Breast epithelium (tissue), 3 donors: ENCODE measurements around the gene IRAK2.

Source experiments
- POLR2AphosphoS5 ChIP-seq, 3 donors: sonication (generic); formaldehyde crosslinking; IDR thresholded peaks; one replicate each; pipeline ENCODE4 v1.6.1; 2017; ENCODE audit warnings: antibody characterized with exemption in 3 of 3
- TF ChIP-seq, protein P1 (sequence below), 3 donors: fragments of 450-650 bp; IDR thresholded peaks; one replicate each; pipeline ENCODE4 v1.5.1; 2016 to 2017; ENCODE audit warnings: antibody characterized with exemption in 3 of 3, mild to moderate bottlenecking in 3 of 3, moderate library complexity in 3 of 3

DNA sequence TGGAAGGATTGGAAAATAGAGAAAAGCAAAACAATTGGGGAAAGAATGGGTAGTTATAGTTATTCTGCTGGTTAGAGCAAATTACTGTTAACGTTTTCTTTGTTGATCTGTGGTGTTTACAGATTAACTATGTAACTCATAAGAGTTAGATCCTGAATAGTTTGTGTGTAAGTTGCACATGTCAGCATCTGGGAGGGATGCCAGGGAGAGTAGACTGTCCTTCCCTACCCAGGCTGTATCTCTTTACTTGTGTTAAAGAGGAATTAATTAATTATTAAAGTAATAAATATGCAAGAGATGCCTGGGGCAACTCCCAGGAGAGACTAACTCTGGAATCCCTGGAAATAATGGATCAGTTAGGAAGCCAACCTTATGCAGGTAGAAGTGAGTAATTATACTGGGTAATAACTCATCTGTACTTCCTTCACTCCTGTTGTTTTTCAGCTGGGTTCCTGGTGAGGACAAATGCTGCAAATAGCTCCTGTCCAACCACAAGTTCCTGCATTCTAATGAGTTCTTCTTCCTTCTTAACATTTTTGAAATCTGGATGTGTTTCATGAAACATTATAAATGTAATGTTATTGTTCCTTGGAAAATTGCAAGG lies 109.1 kb downstream of the IRAK2 start:
- TF ChIP-seq, protein P1, sequence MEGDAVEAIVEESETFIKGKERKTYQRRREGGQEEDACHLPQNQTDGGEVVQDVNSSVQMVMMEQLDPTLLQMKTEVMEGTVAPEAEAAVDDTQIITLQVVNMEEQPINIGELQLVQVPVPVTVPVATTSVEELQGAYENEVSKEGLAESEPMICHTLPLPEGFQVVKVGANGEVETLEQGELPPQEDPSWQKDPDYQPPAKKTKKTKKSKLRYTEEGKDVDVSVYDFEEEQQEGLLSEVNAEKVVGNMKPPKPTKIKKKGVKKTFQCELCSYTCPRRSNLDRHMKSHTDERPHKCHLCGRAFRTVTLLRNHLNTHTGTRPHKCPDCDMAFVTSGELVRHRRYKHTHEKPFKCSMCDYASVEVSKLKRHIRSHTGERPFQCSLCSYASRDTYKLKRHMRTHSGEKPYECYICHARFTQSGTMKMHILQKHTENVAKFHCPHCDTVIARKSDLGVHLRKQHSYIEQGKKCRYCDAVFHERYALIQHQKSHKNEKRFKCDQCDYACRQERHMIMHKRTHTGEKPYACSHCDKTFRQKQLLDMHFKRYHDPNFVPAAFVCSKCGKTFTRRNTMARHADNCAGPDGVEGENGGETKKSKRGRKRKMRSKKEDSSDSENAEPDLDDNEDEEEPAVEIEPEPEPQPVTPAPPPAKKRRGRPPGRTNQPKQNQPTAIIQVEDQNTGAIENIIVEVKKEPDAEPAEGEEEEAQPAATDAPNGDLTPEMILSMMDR (IDR thresholded peaks at IDR 0.05), result no peak
- TF ChIP-seq POLR2AphosphoS5 (IDR thresholded peaks at IDR 0.05), result no peak
